GM10847 (cell line): ENCODE measurements around the gene TLE3.

Source experiments
- POLR2A ChIP-seq: IDR thresholded peaks from 2 replicates; pipeline ENCODE4 v1.6.1; 2011; ENCODE audit not compliant: insufficient read length; ENCODE audit errors: extremely low read depth

The TLE3 gene

DNA sequence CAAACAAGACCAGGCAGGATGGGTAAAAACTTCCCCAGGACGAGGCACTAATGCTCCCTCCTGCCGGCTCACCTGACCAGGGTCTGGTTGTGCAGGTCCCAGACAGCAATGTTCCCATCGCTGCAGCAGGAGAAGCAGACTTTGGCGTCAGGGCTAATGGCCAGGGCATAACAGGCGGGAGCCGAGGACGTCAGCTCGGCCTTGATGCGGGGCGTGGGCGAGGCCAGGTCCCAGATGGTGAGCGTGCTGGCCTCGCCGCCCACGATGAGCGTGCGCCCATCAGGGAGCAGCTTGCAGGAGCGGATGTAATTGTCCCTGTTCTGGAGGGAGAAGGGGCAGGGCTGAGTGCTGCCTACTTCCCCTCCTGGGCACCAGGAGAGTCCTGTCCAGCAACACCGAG is 43.4 kb downstream of the TLE3 start:
- no peak for TF ChIP-seq POLR2A

DNA sequence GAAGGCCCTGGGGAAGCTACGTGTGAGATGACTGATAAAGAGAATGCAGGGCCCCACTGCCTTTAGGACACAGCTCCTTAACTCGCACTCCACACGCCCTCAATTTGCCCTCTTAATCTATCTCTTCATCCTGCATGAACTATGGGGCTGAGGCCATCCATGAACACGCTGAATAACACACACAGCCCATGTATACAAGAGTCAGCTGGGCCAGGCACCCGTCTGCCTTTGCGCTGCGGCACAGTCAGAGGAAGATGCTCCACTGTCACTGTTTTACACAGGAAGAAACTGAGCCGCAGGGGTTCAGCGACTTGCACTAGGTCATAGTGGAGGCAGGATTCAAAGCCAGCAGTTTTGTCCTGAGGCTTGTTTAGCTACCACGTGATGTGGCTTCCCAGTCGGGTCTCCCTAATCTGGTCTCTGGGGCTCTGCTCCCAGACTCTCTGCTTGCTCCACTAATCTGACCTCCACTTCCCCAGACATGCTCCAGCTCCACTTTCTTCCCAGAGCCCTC is 43.9 kb downstream of the TLE3 start:
- TF ChIP-seq POLR2A: no peak

DNA sequence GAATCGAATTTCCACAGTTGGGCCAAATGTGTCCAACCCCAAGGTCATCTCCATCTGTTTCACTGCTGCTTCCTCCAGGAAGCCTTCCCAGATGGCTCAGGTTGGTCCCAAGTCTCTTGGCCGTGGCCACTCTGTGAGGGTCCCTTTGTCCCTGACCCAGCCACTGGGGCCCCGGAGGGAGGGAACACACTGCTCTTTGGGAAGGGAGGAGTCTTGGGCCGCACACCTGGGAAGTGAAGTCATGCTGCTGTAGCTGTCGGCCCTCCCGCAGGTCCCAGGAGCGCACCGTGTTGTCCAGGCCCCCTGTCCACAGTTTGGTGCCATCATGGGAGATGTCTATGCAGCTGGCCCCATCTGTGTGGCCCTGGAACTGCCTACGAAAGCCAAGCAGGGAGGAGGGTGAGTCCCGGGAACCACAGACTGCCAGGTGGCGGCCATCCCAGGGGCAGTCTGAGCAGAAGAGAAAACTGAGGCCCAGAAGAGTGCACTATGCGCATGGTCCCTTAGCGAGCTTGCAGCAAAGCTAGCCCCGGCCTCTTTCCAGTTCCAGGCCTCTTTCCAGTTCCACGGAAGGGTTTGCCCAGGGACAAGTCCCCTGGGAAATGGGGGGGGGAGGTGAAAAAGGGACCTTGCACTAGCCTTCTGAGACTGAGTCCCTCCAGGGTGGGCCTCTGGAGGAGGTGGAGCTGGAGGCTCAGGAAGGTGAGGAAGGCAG is 44.6 kb downstream of the TLE3 start:
- TF ChIP-seq POLR2A: no peak

DNA sequence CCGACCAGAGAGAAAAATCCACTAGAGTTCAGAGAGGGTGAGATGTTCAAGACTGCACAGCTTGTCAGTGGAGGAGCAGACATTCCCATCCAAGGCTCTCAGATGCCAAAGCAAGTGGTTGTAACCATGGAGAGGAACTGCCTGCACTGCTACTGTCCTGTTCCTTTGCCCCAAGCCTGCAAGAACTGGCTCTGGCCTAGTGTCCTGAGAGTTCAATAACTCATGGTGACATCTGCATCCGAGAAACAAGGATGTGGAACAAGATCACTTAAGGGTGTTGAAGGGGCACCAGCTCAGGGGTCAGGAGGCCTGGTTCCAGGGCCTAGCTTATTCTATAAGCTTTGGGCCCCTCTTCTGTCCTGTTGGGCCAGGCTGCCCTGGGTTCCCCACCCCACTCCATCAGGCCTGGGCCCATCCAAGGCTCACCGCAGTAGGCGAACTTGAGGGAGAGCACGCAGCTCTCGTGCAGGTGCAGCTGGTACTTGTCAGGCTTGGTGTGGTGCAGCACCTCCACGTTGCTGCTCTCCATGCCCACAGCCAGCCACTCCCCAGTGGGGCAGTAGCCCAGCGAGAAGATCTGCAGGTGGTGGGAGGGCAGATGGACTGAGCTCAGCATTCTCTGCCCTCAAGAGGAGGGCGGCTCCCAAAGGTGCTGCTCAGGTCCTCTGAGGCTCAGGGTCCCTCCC is 45.6 kb downstream of the TLE3 start:
- no peak for TF ChIP-seq POLR2A

DNA sequence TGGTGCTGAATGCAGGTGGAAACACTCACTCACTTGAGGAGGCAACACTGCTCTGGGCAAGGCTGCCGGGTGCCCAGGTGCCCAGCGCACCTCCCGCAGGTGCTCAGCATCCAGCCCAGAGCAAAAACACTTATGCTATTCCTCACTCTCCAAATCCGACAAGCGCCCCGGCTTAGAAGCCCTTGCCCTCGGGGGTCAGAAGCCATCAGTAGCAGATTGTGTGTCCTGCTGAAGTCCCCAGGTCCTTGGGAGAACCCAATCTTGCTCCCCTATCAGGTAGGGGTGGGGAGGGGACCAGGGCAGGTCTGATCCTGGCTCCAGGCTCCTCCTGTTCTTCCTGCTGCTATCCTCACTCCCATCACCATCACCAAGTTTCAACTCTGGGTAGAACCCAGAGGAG is 46.7 kb downstream of the TLE3 start:
- TF ChIP-seq POLR2A: no peak

DNA sequence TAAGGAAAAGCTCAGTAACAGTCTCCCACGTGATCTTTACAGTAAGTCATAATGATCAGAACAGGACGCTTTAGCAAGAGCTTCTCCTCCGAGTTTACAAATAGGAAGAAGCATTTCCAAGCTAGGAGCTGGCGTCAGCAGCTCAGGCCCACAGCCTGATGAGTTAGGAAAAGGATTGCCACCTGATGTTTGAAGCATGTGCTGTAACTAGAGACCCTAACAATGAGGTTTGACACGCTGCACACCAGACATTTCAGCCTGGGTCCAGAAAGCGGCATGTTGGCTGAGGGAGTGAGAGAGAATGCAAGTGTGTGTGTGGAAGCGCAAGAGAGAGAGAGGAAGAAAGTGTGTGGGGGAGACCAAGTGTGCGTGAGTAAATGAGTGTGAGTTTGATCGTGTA is 47.3 kb downstream of the TLE3 start:
- no peak for TF ChIP-seq POLR2A

DNA sequence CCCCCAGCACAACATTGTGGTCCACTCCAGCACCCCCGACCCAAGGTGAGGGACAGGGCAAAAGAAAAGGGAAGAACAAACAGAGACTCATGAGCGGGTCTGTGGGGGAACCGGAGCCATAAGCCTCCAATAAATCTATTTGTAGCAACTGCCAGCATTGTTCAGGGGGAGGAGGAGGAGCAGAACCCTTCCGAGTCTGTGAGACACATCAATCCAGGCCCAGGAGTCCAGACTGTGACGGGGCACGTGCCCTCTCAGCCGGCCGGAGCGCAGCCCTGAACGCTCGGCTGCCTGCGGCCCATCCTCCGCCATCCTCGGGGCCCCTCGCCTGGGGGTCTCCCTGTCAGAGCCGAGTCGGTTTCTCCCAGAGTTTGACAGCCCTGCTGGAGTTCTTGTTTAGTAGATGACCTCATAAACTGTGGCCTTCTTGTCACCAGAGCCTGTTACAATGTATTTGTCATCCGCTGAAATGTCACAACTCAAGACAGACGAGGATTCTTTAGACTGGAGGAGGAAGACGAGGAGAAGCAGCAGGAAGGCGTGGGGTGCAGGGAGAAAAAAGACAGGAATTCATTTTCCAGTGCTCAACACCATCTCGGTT is 47.9 kb downstream of the TLE3 start:
- TF ChIP-seq POLR2A: no peak

DNA sequence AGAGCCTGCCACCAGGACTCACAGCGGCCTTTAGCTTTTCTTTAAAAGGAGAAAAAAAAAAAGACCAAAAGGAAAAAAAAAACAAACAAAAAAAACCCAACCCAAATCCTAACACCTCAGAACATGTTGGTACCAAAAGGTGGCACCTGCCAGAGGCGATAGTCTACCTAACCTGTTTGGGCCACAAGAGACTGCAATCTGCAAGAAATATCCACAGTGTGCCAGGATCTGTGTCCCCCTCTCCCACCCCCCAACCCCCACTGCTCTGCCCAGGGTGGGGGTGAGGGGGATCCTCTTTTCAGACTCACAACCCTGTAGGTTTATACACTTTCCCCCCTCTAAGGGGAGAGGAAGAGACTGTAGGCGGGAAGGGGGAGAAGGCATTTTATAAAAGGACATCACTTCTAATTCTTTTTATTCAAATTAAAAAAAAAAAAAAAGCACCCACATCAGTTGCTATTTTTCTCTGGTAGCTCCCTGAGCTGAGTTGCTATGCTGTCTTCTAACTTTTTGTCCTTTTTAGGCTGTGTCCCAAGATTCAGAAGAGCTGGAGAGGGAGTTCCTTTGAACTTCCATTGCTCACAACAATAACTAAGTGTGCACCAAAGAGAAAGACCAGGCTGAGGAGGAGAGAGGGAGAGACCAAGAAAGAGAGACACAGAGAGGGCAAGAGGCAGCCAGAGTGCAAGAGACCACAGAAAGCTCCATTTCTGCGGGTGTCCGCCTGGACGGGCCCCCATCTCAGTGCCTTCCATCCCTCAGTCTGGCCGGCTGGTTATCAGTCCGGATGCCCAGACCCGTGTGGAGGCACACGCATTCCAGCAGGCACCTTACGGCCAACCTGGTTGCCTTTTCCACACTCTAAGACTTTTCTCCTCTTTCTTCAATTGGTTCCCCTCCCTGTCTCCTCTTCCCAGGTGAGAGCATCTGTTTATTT is 48.9 kb downstream of the TLE3 start:
- no peak for TF ChIP-seq POLR2A

DNA sequence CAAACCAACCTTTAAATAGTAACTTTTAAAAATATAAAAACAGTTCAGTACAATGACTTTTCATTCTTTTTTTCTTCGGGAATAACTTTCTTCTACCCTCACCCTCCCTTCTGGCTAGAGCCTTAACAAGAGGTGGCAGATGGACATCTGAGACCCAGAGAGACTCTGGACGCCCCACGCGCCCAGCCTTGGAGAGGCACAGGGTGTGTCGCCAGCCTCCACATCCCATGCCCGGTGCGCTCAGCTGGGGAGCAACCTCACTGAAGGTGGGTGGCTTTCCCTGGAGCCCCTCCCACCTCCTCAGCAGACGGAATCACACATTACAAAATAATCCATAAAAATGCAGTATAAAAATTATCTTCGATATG is 49.5 kb downstream of the TLE3 start:
- no peak for TF ChIP-seq POLR2A

DNA sequence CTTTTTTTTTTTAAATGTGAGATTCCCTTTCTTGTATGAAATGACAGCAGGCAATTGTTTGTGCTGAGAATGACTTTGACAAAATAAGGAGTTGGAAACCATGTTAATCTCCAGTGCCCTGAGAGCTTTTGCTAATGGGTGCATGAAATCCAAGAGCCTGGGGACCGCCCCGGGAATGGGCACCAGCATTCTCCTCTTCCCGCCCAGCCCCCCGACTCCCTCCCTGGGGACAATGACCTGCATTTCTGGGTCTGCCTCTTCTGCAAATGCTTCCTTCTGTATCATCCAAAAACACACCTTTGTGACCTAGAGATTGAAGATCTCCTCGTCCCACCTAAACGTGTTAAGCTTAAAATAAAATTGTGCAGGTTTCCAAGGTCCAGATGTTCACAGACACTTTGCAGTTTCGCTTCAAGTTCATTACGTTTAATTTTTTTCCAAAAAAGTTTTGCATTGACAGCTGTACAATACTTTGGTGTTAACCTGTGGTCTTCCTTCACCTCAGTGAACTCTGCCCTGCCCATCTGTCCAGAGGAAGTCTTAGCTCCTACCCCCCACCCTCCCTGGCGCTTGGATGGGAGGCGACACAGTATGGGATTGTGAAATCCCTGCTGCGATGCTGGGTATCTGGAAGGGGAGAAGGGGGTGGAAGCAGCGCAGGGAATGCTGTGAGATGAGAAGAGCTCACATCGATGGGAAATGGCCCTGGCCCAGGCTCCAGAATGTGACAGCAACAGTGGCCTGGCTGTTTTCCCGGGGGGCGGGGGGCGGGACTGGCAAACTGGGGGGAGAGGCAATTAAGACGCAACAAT is 50.1 kb downstream of the TLE3 start:
- no peak for TF ChIP-seq POLR2A

DNA sequence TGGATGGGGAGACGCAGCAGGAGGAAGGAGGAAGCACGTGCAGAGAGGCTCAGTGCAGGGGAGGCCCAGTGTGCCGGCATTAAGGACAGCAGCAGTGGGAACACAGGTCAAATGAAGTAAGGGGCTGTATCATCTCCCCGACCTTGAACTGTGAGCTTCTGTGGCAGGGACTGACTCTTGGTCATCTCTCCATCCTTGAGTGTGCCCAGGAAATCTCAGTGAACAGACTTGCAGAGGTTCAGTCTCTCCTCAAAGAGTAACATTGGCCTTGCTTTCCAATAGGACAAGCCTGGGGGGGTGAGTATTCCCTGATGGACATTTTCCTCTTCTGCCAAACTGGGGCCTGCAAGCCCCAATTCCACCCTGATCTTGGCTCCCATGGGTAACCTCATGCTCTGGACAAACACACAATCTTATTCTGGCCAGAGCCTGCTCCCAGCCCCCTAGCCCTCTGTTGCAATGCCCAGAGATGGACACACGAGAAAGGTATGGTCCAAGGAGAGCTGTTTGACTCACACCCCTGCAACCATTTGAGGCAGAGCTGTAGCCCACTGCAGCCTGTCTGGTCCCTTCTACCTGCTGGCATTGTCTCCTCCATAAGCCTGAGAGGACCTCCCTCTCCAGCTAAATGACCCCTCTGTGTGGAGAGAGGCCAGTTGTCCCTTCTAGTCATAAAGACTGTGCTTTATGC is 50.9 kb downstream of the TLE3 start:
- TF ChIP-seq POLR2A: no peak

DNA sequence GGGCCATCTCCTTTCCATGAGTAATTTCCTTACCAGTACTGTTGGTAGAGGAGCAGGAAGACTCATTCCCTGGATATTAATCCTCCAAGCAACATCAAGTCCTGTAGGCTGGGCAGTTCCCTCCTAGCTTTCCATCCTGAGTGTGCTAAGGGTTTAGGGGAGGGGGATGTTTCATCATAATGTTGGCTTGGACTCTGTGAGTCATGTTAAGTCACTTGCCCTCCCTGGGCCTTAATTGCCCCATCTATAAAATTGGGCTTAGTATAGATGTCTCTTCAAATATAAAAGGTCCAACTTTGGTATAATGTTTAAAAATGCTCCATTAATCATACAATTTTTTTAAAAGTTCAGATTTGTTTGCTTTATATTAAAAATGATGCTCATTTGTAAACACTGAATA is 52.7 kb downstream of the TLE3 start:
- TF ChIP-seq POLR2A: no peak

DNA sequence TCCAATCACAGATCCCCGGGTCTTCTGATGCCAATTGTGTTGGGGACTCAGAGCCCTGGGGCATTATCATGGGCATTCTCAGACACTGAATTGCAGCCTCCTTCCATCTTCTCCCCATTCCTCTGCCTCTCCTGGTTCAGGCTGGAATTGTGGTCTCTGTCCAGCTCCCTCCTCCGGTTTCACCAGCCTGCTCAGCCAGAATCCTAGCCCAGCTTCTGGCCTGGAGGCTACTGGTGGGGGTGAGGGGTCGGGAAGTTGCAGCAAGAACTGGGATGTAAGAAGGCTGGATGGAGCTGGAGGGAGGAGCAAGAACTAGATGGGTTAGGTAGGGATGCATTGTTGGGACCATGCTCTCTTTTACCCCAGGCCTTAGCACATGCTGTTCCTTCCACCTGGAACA is 53.5 kb downstream of the TLE3 start:
- no peak for TF ChIP-seq POLR2A

DNA sequence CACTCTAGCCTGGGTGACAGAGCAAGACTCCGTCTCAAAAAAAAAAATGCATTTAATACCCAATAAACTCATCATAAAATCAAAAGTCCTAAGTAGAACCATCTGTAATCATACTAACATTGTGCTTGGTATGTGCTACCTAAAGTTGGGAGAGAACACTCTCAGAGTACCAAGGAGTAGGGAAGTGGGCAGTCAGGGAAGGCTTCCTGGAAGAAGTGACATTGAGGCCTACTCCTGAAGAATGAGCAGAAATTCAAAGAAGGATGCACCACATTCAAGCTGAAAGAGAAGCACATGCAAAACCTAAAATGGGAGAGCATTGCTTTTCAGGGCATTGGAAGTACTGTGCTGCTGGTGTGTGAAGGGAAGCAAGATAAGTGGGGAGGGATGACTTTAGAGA is 54.1 kb downstream of the TLE3 start:
- TF ChIP-seq POLR2A: no peak
